PC-9 (cell line): ENCODE results near the gene PLAGL1. TPM values are rescaled to one million over a fixed set of nuclear protein-coding genes. Genes with fewer than 3 reads are reported as not detected.

Experiments
- BruUV-seq: library from RNA; stranded (reverse); fragments of 400-500 nt; replicated peaks from 2 replicates; lab custom pipeline; 2021; lab: Mats Ljungman, UMichigan
- CTCF ChIA-PET: fragments of 300-600 bp; sonication (Branson Sonifier 250); formaldehyde crosslinking; loops from one replicate; lab custom pipeline; 2022; ENCODE audit warnings: antibody characterized with exemption; lab: Charles Lee
- POLR2A ChIA-PET: fragments of 300-600 bp; sonication (Branson Sonifier 250); formaldehyde crosslinking; loops from one replicate; lab custom pipeline; 2022; ENCODE audit warnings: antibody characterized with exemption; ENCODE audit not compliant: unreplicated experiment; lab: Charles Lee
- DNase-seq, 2 experiments: peaks; one replicate each; pipeline versions ENCODE4 v3.0.0 to v3.0.0-alpha.2; 2015 to 2022; ENCODE audit warnings: mixed read lengths in 1 of 2
- H2AFZ ChIP-seq: fragments of 200-600 bp; sonication (generic); 2 replicates; pipeline ENCODE4 v1.8.1; 2017; ENCODE audit warnings: antibody characterized with exemption
- H3F3A ChIP-seq: fragments of 200-600 bp; sonication (generic); 2 replicates; pipeline ENCODE4 v1.8.1; 2017; ENCODE audit warnings: antibody characterized with exemption, mild to moderate bottlenecking, low read depth; ENCODE audit not compliant: insufficient read depth
- H3K27ac ChIP-seq: fragments of 200-600 bp; sonication (generic); 2 replicates; pipeline ENCODE4 v1.6.1; 2016; ENCODE audit warnings: mixed run types
- H3K27me3 ChIP-seq: fragments of 200-600 bp; sonication (generic); 2 replicates; pipeline ENCODE4 v1.6.1; 2016; ENCODE audit warnings: low read depth, mixed run types; ENCODE audit not compliant: insufficient read depth
- H3K36me3 ChIP-seq: fragments of 200-600 bp; sonication (generic); 2 replicates; pipeline ENCODE4 v1.6.1; 2016; ENCODE audit warnings: low read depth, mixed run types
- H3K4me1 ChIP-seq: fragments of 200-600 bp; sonication (generic); replicated peaks from 2 replicates; pipeline ENCODE4 v1.6.1; 2016; ENCODE audit warnings: mixed run types; ENCODE audit not compliant: insufficient read depth
- H3K4me2 ChIP-seq: fragments of 200-600 bp; sonication (generic); 2 replicates; pipeline ENCODE4 v1.6.1; 2017; ENCODE audit warnings: mixed run types
- H3K4me3 ChIP-seq: fragments of 200-600 bp; sonication (generic); 2 replicates; pipeline ENCODE4 v1.6.1; 2016; ENCODE audit warnings: mixed run types
- H3K79me2 ChIP-seq: fragments of 200-600 bp; sonication (generic); 2 replicates; pipeline ENCODE4 v1.6.1; 2017; ENCODE audit warnings: low read depth, mixed run types
- H3K9me2 ChIP-seq: fragments of 200-600 bp; sonication (generic); 2 replicates; pipeline ENCODE4 v1.8.1; 2017; ENCODE audit warnings: mild to moderate bottlenecking; ENCODE audit not compliant: insufficient read depth
- H3K9me3 ChIP-seq: fragments of 200-600 bp; sonication (generic); 2 replicates; pipeline ENCODE4 v1.8.1; 2016; ENCODE audit warnings: low read depth; ENCODE audit not compliant: insufficient read depth
- H4K20me1 ChIP-seq: fragments of 200-600 bp; sonication (generic); 2 replicates; pipeline ENCODE4 v1.8.1; 2017; ENCODE audit not compliant: insufficient read depth
- CTCF ChIP-seq: fragments of 200-600 bp; sonication (generic); conservative IDR thresholded peaks from 2 replicates; pipeline ENCODE4 v1.6.1; 2017; ENCODE audit warnings: mixed run types, antibody characterized with exemption, mild to moderate bottlenecking, moderate library complexity
- EZH2 ChIP-seq: fragments of 200-600 bp; sonication (generic); IDR thresholded peaks from 2 replicates; pipeline ENCODE4 v1.8.0; 2017; ENCODE audit warnings: antibody characterized with exemption, low read depth
- intact Hi-C: fragments of 100-400 bp; cut with micrococcal nuclease; formaldehyde crosslinking; loops from one replicate; pipeline ENCODE4 v1.10.0; 2022; ENCODE audit not compliant: unreplicated experiment
- total RNA-seq: library from RNA; stranded (reverse); gene quantifications from 2 replicates; pipeline ENCODE4 v1.2.3, GENCODE V29; 2021

PLAGL1 gene
- total RNA-seq, 1 experiment from 2014 or later: 8.3 TPM

- Histone ChIP-seq H3K4me3 (no peak overlapping the region), H3K9me3 (peaks cover 5% of the 10 kb centered on the region; the same call in 1 of the 2 replicates), H4K20me1 (no peaks in the 10 kb centered on the region), H3K79me2 (no peaks in the 10 kb centered on the region), H3K4me1 (no peaks in the 10 kb centered on the region), H3K36me3 (no peaks in the 10 kb centered on the region), H3F3A (no peaks in the 10 kb centered on the region), H3K9me2 (no peaks in the 10 kb centered on the region), H2AFZ (no peak overlapping the region), H3K4me2 (no peak overlapping the region), H3K27ac (no peak overlapping the region), H3K27me3 (no peaks in the 10 kb centered on the region)
- intact Hi-C loops: no loop called here
- no peak for DNase-seq
- CTCF ChIA-PET: no interaction called here
- no peak for TF ChIP-seq CTCF
- TF ChIP-seq EZH2: no peak
- POLR2A ChIA-PET: no interaction called here
- no TSS peak for BruUV-seq
Measured at GRCh38 chr6:143950875-143951274, 57.2 kb downstream of the PLAGL1 start.

GRCh38 chr6:143949962-143950361 is 58.1 kb downstream of the PLAGL1 start:
- Histone ChIP-seq H2AFZ (no peak overlapping the region), H4K20me1 (no peaks in the 10 kb centered on the region), H3K36me3 (no peaks in the 10 kb centered on the region), H3K27me3 (no peaks in the 10 kb centered on the region), H3K4me3 (no peak overlapping the region), H3K9me2 (no peaks in the 10 kb centered on the region), H3K4me2 (no peak overlapping the region), H3K4me1 (no peaks in the 10 kb centered on the region), H3F3A (no peaks in the 10 kb centered on the region), H3K27ac (no peak overlapping the region), H3K9me3 (peaks cover 5% of the 10 kb centered on the region; the same call in 1 of the 2 replicates), H3K79me2 (no peaks in the 10 kb centered on the region)
- ChIA-PET CTCF (no interaction called here), POLR2A (no interaction called here)
- no peak for DNase-seq
- intact Hi-C loops: no loop called here
- no peak for TF ChIP-seq EZH2
- no peak for TF ChIP-seq CTCF
- BruUV-seq: no TSS peak

GRCh38 chr6:143949535-143949934 is 58.5 kb downstream of the PLAGL1 start:
- no peaks in the 10 kb centered on the region for H3K27me3 ChIP-seq
- no peak overlapping the region for H2AFZ ChIP-seq
- no peaks in the 10 kb centered on the region for H3K9me2 ChIP-seq
- H3K79me2 ChIP-seq: no peaks in the 10 kb centered on the region
- CTCF ChIA-PET: interaction anchor here (0.6 kb wide), 1 partner anchor 18 kb away, joined by 13 read pairs; no protein-coding TSS in a partner anchor
- no peak overlapping the region for H3K4me3 ChIP-seq
- POLR2A ChIA-PET: no interaction called here
- no peak overlapping the region for H3K4me2 ChIP-seq
- no peaks in the 10 kb centered on the region for H3F3A ChIP-seq
- H3K36me3 ChIP-seq: no peaks in the 10 kb centered on the region
- BruUV-seq: no TSS peak
- no peak for DNase-seq
- H3K4me1 ChIP-seq: no peaks in the 10 kb centered on the region
- no peak overlapping the region for H3K27ac ChIP-seq
- no peaks in the 10 kb centered on the region for H4K20me1 ChIP-seq
- peaks cover 5% of the 10 kb centered on the region; the same call in 1 of the 2 replicates for H3K9me3 ChIP-seq
- TF ChIP-seq CTCF: no peak
- no peak for TF ChIP-seq EZH2
- intact Hi-C loops: no loop called here
